WTC11 (cell line): ENCODE measurements around the gene MYO18B.

Experiments used
- CTCF ChIP-seq: fragments of 200-600 bp; IDR thresholded peaks from 2 replicates; pipeline ENCODE4 v1.8.0; 2022; ENCODE audit warnings: antibody characterized with exemption
- ETV6 ChIP-seq: sonication (generic); formaldehyde crosslinking; IDR thresholded peaks from 2 replicates; pipeline ENCODE4 v1.8.1; 2022; ENCODE audit warnings: mild to moderate bottlenecking, missing genetic modification reagents
- GABPB1 ChIP-seq: sonication (generic); formaldehyde crosslinking; IDR thresholded peaks from 2 replicates; pipeline ENCODE4 v1.8.1; 2023; ENCODE audit warnings: mild to moderate bottlenecking, missing genetic modification reagents
- IRF1 ChIP-seq: sonication (generic); formaldehyde crosslinking; IDR thresholded peaks from 2 replicates; pipeline ENCODE4 v1.8.0; 2023; ENCODE audit warnings: missing genetic modification reagents
- JUN ChIP-seq: sonication (generic); formaldehyde crosslinking; IDR thresholded peaks from 2 replicates; pipeline ENCODE4 v1.8.0; 2023; ENCODE audit warnings: mild to moderate bottlenecking, missing genetic modification reagents
- MLX ChIP-seq: sonication (generic); formaldehyde crosslinking; IDR thresholded peaks from 2 replicates; pipeline ENCODE4 v1.8.1; 2023; ENCODE audit warnings: mild to moderate bottlenecking, missing genetic modification reagents, moderate library complexity
- MYBL2 ChIP-seq: sonication (generic); formaldehyde crosslinking; IDR thresholded peaks from 2 replicates; pipeline ENCODE4 v1.8.1; 2023; ENCODE audit warnings: mild to moderate bottlenecking, moderate library complexity, missing genetic modification reagents
- SMAD3 ChIP-seq: sonication (generic); formaldehyde crosslinking; IDR thresholded peaks from 2 replicates; pipeline ENCODE4 v1.8.0; 2022; ENCODE audit warnings: missing genetic modification reagents, mild to moderate bottlenecking, borderline replicate concordance
- SP1 ChIP-seq: sonication (generic); formaldehyde crosslinking; conservative IDR thresholded peaks from 2 replicates; pipeline ENCODE4 v1.8.1; 2022; ENCODE audit warnings: missing genetic modification reagents
- ZBTB21 ChIP-seq: sonication (generic); formaldehyde crosslinking; IDR thresholded peaks from 2 replicates; pipeline ENCODE4 v1.8.1; 2023; ENCODE audit warnings: mild to moderate bottlenecking, missing genetic modification reagents, borderline replicate concordance
- ZNF138 ChIP-seq: sonication (generic); formaldehyde crosslinking; conservative IDR thresholded peaks from 2 replicates; pipeline ENCODE4 v1.8.1; 2022; ENCODE audit warnings: mild to moderate bottlenecking, moderate library complexity, missing genetic modification reagents
- ZNF317 ChIP-seq: sonication (generic); formaldehyde crosslinking; IDR thresholded peaks from 2 replicates; pipeline ENCODE4 v1.8.1; 2023; ENCODE audit warnings: low read depth, mild to moderate bottlenecking, moderate library complexity, missing genetic modification reagents, borderline replicate concordance
- TF ChIP-seq, protein P1 (sequence below): sonication (generic); formaldehyde crosslinking; IDR thresholded peaks from 2 replicates; pipeline ENCODE4 v1.8.0; 2022; ENCODE audit warnings: mild to moderate bottlenecking, missing genetic modification reagents

DNA sequence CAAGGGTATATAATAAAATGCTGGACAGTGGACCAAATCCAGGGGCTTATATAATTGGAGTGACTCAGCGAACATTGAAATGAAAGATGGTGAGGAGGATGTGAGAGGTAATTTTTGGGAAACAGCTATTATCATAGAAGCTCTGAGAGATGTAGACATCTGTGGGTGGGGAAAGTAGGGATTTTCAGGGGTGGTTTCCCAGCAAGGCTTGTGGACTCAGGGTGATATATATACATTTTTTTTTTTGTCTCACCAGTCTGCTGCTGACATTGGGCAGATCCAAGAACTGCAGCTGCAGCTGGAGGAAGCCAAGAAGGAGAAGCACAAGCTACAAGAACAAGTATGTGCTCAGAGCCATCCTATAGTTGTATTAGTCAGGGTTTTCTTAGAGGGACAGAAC, 208.1 kb downstream of the MYO18B start:
- TF ChIP-seq MLX (CRISPR knock-in tag) (no peak), SMAD3 (CRISPR knock-in tag) (no peak), ETV6 (CRISPR knock-in tag) (no peak), CTCF (no peak), ZNF138 (no peak), IRF1 (no peak), GABPB1 (CRISPR knock-in tag) (no peak), ZNF317 (no peak), JUN (CRISPR knock-in tag) (no peak), MYBL2 (no peak), ZBTB21 (no peak), SP1 (no peak)
- TF ChIP-seq, protein P1, sequence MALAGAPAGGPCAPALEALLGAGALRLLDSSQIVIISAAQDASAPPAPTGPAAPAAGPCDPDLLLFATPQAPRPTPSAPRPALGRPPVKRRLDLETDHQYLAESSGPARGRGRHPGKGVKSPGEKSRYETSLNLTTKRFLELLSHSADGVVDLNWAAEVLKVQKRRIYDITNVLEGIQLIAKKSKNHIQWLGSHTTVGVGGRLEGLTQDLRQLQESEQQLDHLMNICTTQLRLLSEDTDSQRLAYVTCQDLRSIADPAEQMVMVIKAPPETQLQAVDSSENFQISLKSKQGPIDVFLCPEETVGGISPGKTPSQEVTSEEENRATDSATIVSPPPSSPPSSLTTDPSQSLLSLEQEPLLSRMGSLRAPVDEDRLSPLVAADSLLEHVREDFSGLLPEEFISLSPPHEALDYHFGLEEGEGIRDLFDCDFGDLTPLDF (CRISPR knock-in tag): no peak
